Endometrium (tissue), 2 donors: ENCODE data around the gene AFTPH.
A peak's percentile ranks its signal among the peaks of the same experiment; 100 is the strongest.
"Not testable (repeated sequence)": the region's sequence is repeated elsewhere in the genome, so short reads cannot be mapped to it uniquely, and the experiment has no call there.

Experiments used
- FAIRE-seq: peaks from 2 replicates; lab custom pipeline; 2012; peaks lifted over from hg19 to GRCh38; lab: Jason Lieb, UNC
- donor health status: control.
- donor health status: control.

The AFTPH gene

GRCh38 chr2:64493788-64494187, 30.3 kb upstream of the AFTPH start:
- FAIRE-seq = no peak

DNA sequence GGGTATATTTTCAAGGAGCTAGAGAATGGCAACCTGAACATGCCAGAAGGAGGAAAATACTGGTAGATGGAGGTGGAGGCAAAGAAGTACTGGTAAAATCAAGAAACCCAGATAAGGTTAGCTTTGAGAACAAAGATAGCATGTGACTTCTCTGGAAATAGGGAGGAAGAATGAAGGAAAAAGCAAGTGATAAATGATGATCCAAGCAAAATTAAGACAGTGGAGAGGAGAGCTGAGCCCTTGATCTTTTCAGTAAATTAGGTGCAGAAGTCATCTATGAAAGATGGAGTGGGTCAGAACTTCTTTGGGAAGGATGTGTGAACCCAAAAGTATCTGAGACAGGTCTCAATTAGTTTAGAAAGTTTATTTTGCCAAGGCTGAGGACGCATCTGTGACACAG, 25.7 kb upstream of the AFTPH start:
- no peak for FAIRE-seq

GRCh38 chr2:64500549-64500948, 23.6 kb upstream of the AFTPH start:
- no peak for FAIRE-seq

DNA sequence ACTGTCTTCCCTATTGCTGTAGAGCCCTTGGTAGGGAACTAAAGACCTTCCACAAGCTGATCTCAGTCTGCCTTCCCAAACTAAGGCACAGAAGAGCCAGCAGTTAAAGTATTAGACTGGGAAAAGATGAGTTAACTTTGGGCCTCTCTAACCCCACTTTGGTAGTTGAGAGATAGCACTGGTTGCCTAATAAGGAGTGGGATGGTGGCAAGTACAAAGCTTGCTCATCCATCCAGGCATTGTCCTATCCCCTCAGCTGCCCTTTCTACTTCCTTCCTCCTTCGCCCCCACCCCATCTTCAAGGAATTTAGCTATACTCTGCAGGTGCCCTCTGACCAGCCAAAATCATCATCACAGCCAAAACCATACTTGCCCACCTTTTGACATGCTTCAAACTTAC, 22.2 kb upstream of the AFTPH start:
- FAIRE-seq = no peak

DNA sequence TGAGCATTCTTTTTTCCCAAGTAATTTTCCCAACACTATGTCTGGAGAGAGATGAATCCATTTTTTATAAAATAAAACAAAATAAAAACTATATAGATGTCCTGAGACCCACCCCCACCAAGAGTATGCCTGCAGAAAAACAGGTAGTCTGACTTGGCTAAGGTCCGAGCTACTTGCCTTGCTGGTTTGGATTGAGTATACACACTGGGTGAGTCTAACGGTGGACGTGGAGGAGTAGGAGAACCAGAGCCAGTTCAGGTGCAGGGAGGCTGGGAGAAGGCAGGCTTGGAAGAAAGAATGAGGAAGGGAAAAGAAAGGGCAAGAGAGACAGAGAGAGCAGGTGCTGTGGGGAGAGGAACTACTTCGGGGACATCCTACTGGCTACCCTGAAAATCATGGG, 21.3 kb upstream of the AFTPH start:
- FAIRE-seq = no peak

DNA sequence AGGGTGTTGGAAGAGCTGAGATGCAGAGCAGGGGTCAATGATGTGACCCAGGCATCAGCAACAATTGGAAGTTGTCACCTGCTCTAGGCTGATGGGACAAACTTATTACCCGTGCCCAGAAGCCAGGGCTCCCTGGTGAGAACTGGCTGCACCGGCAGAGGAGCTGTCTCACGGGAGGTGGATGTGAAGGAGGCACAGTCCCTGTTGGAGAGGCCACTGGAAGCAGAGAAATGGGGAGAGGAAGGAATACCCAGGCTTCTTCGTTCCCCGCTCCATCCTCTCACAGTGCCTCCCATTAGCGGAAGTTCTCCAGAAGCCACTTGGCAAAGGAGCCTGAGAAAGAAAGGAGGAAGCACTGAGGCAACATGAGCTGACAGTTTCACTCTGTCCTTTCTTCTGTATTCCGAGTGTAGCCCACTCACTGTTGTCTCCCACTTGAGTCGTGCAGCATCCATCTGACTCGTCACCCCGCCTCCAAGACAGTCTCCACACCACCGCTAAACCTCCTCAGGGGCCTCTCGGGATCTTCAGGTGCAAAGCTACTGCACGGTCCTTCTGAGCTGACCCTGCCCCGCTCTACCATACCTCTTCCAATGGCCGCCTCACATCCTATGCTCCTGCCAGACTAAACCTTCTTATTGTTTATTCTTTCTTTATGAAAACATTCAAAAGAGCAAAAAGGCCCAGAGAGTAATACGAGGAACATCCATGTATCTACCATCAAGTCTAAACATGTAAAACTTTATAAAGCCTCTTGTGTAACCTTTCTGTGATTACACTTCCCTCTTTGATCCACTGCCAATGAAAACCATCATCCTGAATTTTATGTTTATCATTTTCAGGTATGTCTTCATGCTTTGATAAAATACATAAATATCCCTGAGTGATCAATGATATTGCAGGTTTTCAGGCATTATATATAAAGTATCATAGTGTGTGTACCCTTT, 19.1 kb upstream of the AFTPH start:
- no peak for FAIRE-seq

- no peak for FAIRE-seq
These were observed 17.4 kb upstream of the AFTPH start for GRCh38 chr2:64506686-64507085.

GRCh38 chr2:64514008-64514407, 10.1 kb upstream of the AFTPH start:
- no peak for FAIRE-seq

DNA sequence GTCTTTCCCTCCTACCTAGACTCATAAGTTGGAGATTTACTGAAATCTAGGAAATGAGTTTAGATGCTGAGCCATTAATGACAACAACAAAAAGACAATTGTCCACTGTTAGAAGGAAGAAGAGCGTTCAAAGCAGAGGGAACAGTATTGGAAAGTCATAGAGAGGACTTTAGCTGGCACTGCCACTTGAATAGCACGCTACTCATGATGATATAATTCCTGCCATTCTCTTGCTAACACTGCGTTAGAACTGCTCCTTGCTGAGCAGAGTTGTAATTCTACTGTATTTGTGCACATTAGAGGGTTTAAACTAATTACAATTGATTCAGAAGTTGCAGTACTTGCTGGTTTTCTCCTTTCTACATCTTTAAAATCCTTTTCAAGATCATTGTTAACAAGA, 9.0 kb upstream of the AFTPH start:
- FAIRE-seq = no peak

- FAIRE-seq = no peak
These were observed 7.2 kb upstream of the AFTPH start for GRCh38 chr2:64516651-64517510.

DNA sequence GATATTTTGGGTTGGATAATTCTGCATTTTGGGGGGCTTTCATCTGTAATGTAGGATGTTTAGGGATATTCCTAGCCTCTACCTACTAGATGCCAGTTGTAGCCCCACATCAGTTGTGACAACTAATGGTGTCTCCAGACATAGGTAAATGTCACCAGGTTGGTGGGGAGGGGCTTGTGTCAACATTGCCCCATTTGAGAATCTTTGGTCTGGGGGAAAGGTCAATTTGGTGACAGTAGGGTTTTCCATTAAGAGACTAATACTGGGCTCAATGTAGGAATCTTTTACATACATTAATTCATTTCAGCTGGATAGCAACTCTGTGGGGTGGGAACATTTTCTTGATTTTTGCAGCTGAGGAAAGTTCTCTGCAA, 6.6 kb upstream of the AFTPH start:
- FAIRE-seq = no peak

DNA sequence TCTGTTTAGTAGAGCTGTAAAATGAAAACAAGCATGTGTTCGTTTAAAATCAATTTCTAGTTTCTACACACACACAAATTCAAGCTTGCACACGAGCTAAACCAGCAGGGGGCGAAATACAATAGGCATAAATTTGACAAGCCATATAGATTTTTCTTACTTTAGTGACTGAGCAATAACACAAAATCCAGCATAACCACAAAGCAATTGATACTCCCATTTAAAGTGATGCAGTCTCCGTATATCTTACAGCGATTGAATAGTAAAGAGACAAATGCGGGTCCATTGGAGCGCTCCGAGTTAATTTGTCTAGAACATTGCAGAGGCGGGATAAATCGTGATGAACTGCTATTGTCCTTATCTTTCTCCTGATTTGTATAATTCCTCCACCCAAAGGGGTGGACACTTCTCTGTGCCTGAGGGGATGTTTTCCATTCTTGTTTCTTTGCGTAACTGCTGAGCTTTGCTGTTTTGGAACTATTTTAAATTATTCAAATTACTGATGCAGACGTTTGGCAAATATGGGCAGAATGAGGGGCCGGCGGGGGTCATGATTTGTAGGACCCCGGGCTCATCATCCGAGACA, 1.2 kb upstream of the AFTPH start:
- FAIRE-seq = peak; percentile 84

- FAIRE-seq = no peak
These were observed 632 bp downstream of the AFTPH start for GRCh38 chr2:64524604-64525316.

DNA sequence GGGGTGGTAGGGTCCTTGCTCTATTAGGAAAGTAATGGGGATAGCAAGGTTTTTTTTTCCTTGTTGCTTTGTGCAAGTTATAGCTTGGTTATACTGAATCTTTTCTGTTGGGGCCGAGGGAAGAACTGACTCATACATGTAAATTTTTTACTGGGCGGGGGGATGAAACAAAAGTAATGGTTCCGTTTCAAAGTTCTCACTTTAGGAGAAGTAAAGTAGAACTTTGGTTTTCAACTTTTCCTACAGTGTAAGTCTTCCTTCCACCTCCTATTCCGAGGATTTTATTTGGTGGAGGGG, 1.1 kb downstream of the AFTPH start:
- no peak for FAIRE-seq

- FAIRE-seq = no peak
These were observed 1.9 kb downstream of the AFTPH start for GRCh38 chr2:64526034-64526433.

- FAIRE-seq = not testable (repeated sequence)
These were observed 6.8 kb downstream of the AFTPH start for GRCh38 chr2:64530946-64531345.

DNA sequence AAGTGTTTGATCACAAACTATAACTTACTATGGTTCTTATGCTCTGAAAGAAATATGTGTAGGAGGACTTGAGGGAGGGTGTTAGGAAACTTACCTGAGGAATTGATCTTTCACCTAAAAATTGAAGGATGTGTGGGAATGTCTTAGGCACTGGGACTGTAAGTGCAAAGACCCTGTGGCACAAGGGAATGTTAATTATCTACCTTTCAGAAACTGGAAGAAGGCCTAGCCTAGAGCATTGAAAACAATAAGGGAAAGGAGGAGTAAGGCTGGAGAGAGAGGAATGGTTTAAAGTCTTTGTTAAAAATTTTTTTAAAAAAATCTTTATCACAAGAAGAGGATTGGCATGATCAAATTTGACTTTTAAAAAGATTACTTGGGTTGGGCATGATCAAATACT, 7.9 kb downstream of the AFTPH start:
- no peak for FAIRE-seq

DNA sequence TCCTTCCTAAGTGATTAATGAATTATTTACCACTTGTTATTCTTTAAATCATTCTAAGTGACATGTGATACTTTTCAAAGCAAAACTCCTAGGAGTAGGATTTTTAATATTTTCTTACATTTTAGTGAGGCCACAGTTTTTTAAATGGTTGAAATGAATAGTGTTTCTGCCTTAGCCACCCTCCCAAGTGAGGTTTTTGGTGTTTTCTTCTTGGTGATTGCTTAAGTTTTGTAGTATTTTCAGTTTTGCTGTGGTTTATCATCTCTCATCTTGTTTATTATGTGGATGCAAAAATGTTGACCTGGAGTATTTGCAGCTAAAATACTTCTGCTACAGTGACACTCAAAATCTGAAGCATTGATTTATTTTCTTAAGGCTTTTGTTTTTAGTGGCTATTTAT, 9.8 kb downstream of the AFTPH start:
- no peak for FAIRE-seq

DNA sequence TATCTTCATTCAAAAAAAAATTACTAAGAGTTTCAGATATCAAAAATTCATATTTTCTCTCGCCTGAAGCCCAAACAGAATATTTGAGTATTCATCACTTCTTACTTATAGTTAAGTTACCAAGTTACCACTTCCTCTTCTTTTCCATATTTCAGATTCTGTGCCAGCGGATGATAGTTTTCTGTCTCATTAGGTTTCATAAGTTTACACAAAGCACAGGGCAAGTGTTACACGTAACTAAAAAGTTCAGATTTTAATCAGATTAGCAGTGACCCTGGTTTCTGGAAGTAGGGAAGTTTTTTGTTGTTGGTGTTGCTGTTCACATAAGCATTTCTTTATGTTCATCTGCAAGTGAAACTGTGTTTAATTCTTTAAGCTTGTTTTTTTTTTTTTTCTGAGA, 10.2 kb downstream of the AFTPH start:
- FAIRE-seq = no peak

DNA sequence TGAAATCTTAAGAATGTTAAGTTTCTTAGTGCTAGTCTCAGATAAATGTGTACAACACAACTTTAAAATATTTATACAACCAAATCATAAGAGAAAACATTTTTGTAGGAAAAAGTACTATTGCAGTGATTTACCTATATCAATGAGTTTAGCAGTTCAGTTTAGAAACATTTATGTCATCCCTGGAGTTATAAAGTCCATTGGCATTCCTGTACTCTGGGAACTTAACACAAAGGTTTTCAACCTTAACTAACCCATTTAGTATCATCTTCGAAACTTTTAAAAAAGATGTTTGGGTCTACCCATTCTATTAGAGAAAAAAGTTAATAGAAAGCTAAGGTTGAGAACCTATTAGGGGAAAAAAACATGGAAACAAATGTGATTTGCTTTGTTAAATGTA, 10.9 kb downstream of the AFTPH start:
- FAIRE-seq = no peak

GRCh38 chr2:64537991-64538390, 13.9 kb downstream of the AFTPH start:
- no peak for FAIRE-seq

DNA sequence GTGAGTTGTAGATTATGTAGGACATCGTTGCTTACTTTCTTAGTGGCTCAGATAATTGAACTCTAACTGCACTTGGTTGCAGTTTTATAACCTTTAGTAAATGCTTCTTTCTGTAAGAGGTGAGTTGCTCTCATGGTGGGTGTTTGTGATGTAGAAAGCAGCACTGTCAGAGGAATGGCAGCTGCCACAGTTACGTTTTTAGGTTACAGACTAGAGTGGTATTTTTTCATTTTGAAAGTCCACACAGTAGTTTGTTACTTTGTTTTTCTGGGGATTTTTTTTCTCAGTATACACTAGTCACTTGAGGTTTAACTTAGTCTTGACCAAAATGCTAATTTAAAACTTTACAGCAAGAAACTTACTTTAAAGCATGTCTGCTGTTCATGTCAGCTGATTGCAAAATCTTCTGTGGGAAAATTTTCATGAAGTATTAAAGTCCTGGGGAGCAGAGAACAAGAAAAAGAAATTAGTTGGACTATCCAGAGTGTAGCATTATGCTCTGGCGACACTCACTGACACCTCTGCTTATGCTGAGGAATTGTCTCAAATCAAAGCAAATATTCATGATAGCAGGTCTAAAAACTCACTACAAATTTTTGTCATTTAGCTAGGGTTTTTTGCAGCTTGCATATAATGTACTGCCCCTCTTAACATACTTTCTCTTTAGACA, 14.8 kb downstream of the AFTPH start:
- no peak for FAIRE-seq
